Body of pancreas (tissue), 4 donors: Measurements from ENCODE around the gene SCMH1.

ENCODE experiments used
- CTCF ChIP-seq, 7 experiments: fragments of 450-650 bp in 4 of 7; fragments of 200-600 bp in 3 of 7; sonication (generic) in 3 of 7; IDR thresholded peaks; one replicate each; pipeline ENCODE4 v1.5.1; 2016 to 2019; ENCODE audit warnings: antibody characterized with exemption in 7 of 7
- POLR2A ChIP-seq, 3 donors: fragments of 450-650 bp; IDR thresholded peaks; one replicate each; pipeline ENCODE4 v1.6.1; 2016; ENCODE audit warnings: antibody characterized with exemption in 3 of 3, mild to moderate bottlenecking in 2 of 3

- TF ChIP-seq POLR2A (IDR thresholded peaks at IDR 0.05) = no peak
- no peak for TF ChIP-seq CTCF (IDR thresholded peaks at IDR 0.05)
Observed at GRCh38 chr1:40983286-40983685, 258.8 kb downstream of the SCMH1 start.
